Keratinocyte (primary cell): ENCODE data around the gene FNBP1.

Source experiments
- EZH2 ChIP-seq: IDR thresholded peaks from one replicate; pipeline ENCODE4 v1.6.1; 2012; ENCODE audit warnings: inconsistent platforms, mild to moderate bottlenecking, low read length, moderate library complexity
- TF ChIP-seq, protein P1 (sequence below), 3 experiments: IDR thresholded peaks in 1 of 3; conservative IDR thresholded peaks in 1 of 3; optimal IDR thresholded peaks in 1 of 3; 2 replicates in 2 of 3; 3 replicates in 1 of 3; pipeline versions ENCODE3 to v1.5.1; 2011; ENCODE audit warnings: low read length in 3 of 3, mild to moderate bottlenecking in 3 of 3, moderate library complexity in 2 of 3, control low read depth in 1 of 3, inconsistent platforms in 1 of 3; ENCODE audit not compliant: insufficient read depth in 2 of 3; ENCODE audit errors: extremely low read depth in 1 of 3

DNA sequence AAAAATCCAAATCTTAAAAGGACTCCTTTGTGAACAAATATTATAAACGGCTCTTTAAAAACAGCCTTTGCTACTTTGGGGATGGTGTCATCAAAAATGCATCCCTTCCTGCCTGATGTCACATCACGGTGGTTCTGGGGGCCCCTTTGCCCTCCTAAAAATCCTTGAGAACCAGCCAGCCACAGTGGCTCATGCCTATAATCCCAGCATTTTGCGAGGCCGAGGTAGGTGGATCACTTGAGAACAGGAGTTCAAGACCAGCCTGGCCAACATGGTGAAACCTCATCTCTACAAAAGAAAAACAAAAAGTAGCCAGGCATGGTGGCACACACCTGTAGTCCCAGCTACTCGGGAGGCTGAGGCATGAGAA is 43.9 kb downstream of the FNBP1 start:
- TF ChIP-seq, protein P1, sequence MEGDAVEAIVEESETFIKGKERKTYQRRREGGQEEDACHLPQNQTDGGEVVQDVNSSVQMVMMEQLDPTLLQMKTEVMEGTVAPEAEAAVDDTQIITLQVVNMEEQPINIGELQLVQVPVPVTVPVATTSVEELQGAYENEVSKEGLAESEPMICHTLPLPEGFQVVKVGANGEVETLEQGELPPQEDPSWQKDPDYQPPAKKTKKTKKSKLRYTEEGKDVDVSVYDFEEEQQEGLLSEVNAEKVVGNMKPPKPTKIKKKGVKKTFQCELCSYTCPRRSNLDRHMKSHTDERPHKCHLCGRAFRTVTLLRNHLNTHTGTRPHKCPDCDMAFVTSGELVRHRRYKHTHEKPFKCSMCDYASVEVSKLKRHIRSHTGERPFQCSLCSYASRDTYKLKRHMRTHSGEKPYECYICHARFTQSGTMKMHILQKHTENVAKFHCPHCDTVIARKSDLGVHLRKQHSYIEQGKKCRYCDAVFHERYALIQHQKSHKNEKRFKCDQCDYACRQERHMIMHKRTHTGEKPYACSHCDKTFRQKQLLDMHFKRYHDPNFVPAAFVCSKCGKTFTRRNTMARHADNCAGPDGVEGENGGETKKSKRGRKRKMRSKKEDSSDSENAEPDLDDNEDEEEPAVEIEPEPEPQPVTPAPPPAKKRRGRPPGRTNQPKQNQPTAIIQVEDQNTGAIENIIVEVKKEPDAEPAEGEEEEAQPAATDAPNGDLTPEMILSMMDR (optimal IDR thresholded peaks at IDR 0.05 in 1 of 3, IDR thresholded peaks at IDR 0.05 in 1 of 3, conservative IDR thresholded peaks at IDR 0.05 in 1 of 3; ENCODE audit: extremely low read depth in 1 of 3, insufficient read depth in 2 of 3, low read length in 3 of 3): no peak
- TF ChIP-seq EZH2: no peak
